MM.1S (cell line): Measurements from ENCODE around the gene OVCH2.

Experiments
- DNase-seq: peaks from one replicate; pipeline ENCODE4 v3.0.0-alpha.2; 2015
- H2AFZ ChIP-seq: fragments of 300-600 bp; sonication (generic); 2 replicates; pipeline ENCODE4 v1.6.0; 2016; ENCODE audit warnings: antibody characterized with exemption, low read length
- H3F3A ChIP-seq: fragments of 300-600 bp; sonication (generic); 2 replicates; pipeline ENCODE4 v1.6.1; 2016; ENCODE audit warnings: mild to moderate bottlenecking, antibody characterized with exemption, low read length, moderate library complexity, mixed read lengths; ENCODE audit not compliant: insufficient read depth
- H3K27ac ChIP-seq: fragments of 300-600 bp; sonication (generic); 2 replicates; pipeline ENCODE4 v1.5.1; 2016; ENCODE audit warnings: mild to moderate bottlenecking, low read length
- H3K27me3 ChIP-seq: fragments of 300-600 bp; sonication (generic); replicated peaks from 2 replicates; pipeline ENCODE4 v1.6.0; 2016; ENCODE audit warnings: low read length; ENCODE audit not compliant: insufficient read depth
- H3K36me3 ChIP-seq: fragments of 300-600 bp; sonication (generic); replicated peaks from 2 replicates; pipeline ENCODE4 v1.6.1; 2016; ENCODE audit warnings: mild to moderate bottlenecking, low read length, mixed read lengths; ENCODE audit not compliant: insufficient read depth
- H3K4me1 ChIP-seq: fragments of 300-600 bp; sonication (generic); 2 replicates; pipeline ENCODE4 v1.6.1; 2016; ENCODE audit warnings: low read length, mixed read lengths
- H3K4me2 ChIP-seq: fragments of 300-600 bp; sonication (generic); 2 replicates; pipeline ENCODE4 v1.6.0; 2016; ENCODE audit warnings: low read depth, low read length
- H3K4me3 ChIP-seq: fragments of 300-600 bp; sonication (generic); 2 replicates; pipeline ENCODE4 v1.5.1; 2016; ENCODE audit warnings: low read length, mixed read lengths
- H3K79me2 ChIP-seq: fragments of 300-600 bp; sonication (generic); 2 replicates; pipeline ENCODE4 v1.6.1; 2016; ENCODE audit warnings: mixed run types, low read length, mixed read lengths
- H3K9ac ChIP-seq: fragments of 300-600 bp; sonication (generic); 2 replicates; pipeline ENCODE4 v1.6.1; 2016; ENCODE audit warnings: low read length, mixed read lengths
- H3K9me2 ChIP-seq: fragments of 300-600 bp; sonication (generic); replicated peaks from 2 replicates; pipeline ENCODE4 v1.6.1; 2016; ENCODE audit warnings: mild to moderate bottlenecking, low read length, mixed read lengths; ENCODE audit not compliant: insufficient read depth
- H3K9me3 ChIP-seq: fragments of 300-600 bp; sonication (generic); replicated peaks from 2 replicates; pipeline ENCODE4 v1.6.1; 2016; ENCODE audit warnings: mild to moderate bottlenecking, low read length, mixed read lengths; ENCODE audit not compliant: insufficient read depth
- H4K20me1 ChIP-seq: fragments of 300-600 bp; sonication (generic); 2 replicates; pipeline ENCODE4 v1.6.1; 2016; ENCODE audit warnings: mild to moderate bottlenecking, low read length, moderate library complexity, mixed read lengths; ENCODE audit not compliant: insufficient read depth
- CTCF ChIP-seq: fragments of 300-600 bp; sonication (generic); IDR thresholded peaks from 2 replicates; pipeline ENCODE4 v1.5.1; 2016; ENCODE audit warnings: antibody characterized with exemption, low read length, mixed read lengths
- EZH2 ChIP-seq: fragments of 300-600 bp; sonication (generic); optimal IDR thresholded peaks from 2 replicates; pipeline ENCODE3; 2017; ENCODE audit warnings: low read depth, mild to moderate bottlenecking, antibody characterized with exemption, low read length, mixed read lengths
- EZH2phosphoT487 ChIP-seq: fragments of 300-600 bp; sonication (generic); IDR thresholded peaks from 2 replicates; pipeline ENCODE4 v1.6.1; 2018; ENCODE audit warnings: antibody characterized with exemption, low read length

OVCH2 gene

GRCh38 chr11:7651140-7651551 is 55.1 kb downstream of the OVCH2 start:
- no peaks in the 10 kb centered on the region for H4K20me1 ChIP-seq
- TF ChIP-seq CTCF (no peak), EZH2 (no peak), EZH2phosphoT487 (no peak)
- no peak overlapping the region for H3K4me2 ChIP-seq
- no peaks in the 10 kb centered on the region for H3K27me3 ChIP-seq
- H3K79me2 ChIP-seq, result no peaks in the 10 kb centered on the region
- no peaks in the 10 kb centered on the region for H3K9me3 ChIP-seq
- no peaks in the 10 kb centered on the region for H3K36me3 ChIP-seq
- no peak overlapping the region for H3K4me3 ChIP-seq
- no peak overlapping the region for H3K27ac ChIP-seq
- no peaks in the 10 kb centered on the region for H3K4me1 ChIP-seq
- H3K9ac ChIP-seq, result no peak overlapping the region
- H3F3A ChIP-seq, result no peaks in the 10 kb centered on the region
- H3K9me2 ChIP-seq, result no peaks in the 10 kb centered on the region
- DNase-seq, result no peak
- no peak overlapping the region for H2AFZ ChIP-seq

- H2AFZ ChIP-seq, result no peak overlapping the region
Measured at GRCh38 chr11:7648264-7648663, 58.0 kb downstream of the OVCH2 start.

GRCh38 chr11:7646866-7647265 is 59.4 kb downstream of the OVCH2 start:
- DNase-seq, result no peak
- Histone ChIP-seq H3K9ac (no peak overlapping the region), H3K27me3 (no peaks in the 10 kb centered on the region), H2AFZ (no peak overlapping the region), H3K9me3 (no peaks in the 10 kb centered on the region), H3K4me2 (no peak overlapping the region), H3K4me1 (no peaks in the 10 kb centered on the region), H3K9me2 (no peaks in the 10 kb centered on the region), H3K36me3 (no peaks in the 10 kb centered on the region), H3F3A (no peaks in the 10 kb centered on the region), H3K27ac (no peak overlapping the region), H3K79me2 (no peaks in the 10 kb centered on the region), H4K20me1 (no peaks in the 10 kb centered on the region), H3K4me3 (no peak overlapping the region)
- TF ChIP-seq CTCF, result no peak

More at GRCh38 chr11:7648264-7648663, 58.0 kb downstream of the OVCH2 start:
- Histone ChIP-seq H3K27ac (no peak overlapping the region), H3F3A (no peaks in the 10 kb centered on the region), H3K9ac (no peak overlapping the region), H4K20me1 (no peaks in the 10 kb centered on the region), H3K79me2 (no peaks in the 10 kb centered on the region), H3K4me3 (no peak overlapping the region), H3K4me2 (no peak overlapping the region), H3K27me3 (no peaks in the 10 kb centered on the region), H3K9me2 (no peaks in the 10 kb centered on the region), H3K9me3 (no peaks in the 10 kb centered on the region), H3K36me3 (no peaks in the 10 kb centered on the region), H3K4me1 (no peaks in the 10 kb centered on the region)
- no peak for TF ChIP-seq EZH2phosphoT487
- no peak for TF ChIP-seq EZH2
- TF ChIP-seq CTCF, result no peak
- no peak for DNase-seq
